SK-N-SH (cell line): ENCODE results near the gene MAMDC4.

Experiments used
- CHD2 ChIP-seq: fragments of 150-350 bp; IDR thresholded peaks from 2 replicates; pipeline ENCODE4 v1.6.1; 2018; ENCODE audit warnings: low read length; ENCODE audit not compliant: partially characterized antibody
- CTCF ChIP-seq: fragments of 200-600 bp; sonication (generic); IDR thresholded peaks from 2 replicates; pipeline ENCODE4 v1.6.1; 2017; ENCODE audit warnings: antibody characterized with exemption, mild to moderate bottlenecking, moderate library complexity
- EP300 ChIP-seq, 2 experiments: IDR thresholded peaks; 2 replicates each; pipeline versions ENCODE4 v1.4.0 to v1.6.1; 2012; ENCODE audit warnings: borderline replicate concordance in 1 of 2, low read depth in 1 of 2, low read length in 1 of 2
- EZH2phosphoT487 ChIP-seq: fragments of 200-600 bp; sonication (generic); IDR thresholded peaks from 2 replicates; pipeline ENCODE4 v1.6.1; 2017; ENCODE audit warnings: low read depth, mixed run types, mild to moderate bottlenecking, antibody characterized with exemption, moderate library complexity, borderline replicate concordance
- FOSL2 ChIP-seq: IDR thresholded peaks from 2 replicates; pipeline ENCODE4 v1.4.0; 2012; ENCODE audit warnings: low read depth, mild to moderate bottlenecking, moderate library complexity, borderline replicate concordance
- GABPA ChIP-seq: IDR thresholded peaks from 2 replicates; pipeline ENCODE4 v1.4.0; 2012; ENCODE audit warnings: low read depth, mild to moderate bottlenecking
- JUND ChIP-seq: IDR thresholded peaks from 2 replicates; pipeline ENCODE4 v1.4.0; 2012
- MXI1 ChIP-seq: IDR thresholded peaks from 2 replicates; pipeline ENCODE4 v1.6.1; 2012; ENCODE audit warnings: mild to moderate bottlenecking, low read depth, low read length, improper control_type of control experiment
- PBX3 ChIP-seq: IDR thresholded peaks from 2 replicates; pipeline ENCODE4; 2012
- POLR2AphosphoS5 ChIP-seq: IDR thresholded peaks from 2 replicates; pipeline ENCODE4 v1.6.1; 2012; ENCODE audit warnings: low read depth, low read length
- REST ChIP-seq: IDR thresholded peaks from 2 replicates; pipeline ENCODE4 v1.6.1; 2012; ENCODE audit warnings: mild to moderate bottlenecking, low read depth, low read length, moderate library complexity
- RFX5 ChIP-seq: IDR thresholded peaks from 2 replicates; pipeline ENCODE4 v1.6.1; 2012; ENCODE audit warnings: mild to moderate bottlenecking, improper control_type of control experiment, low read length
- SMC3 ChIP-seq: IDR thresholded peaks from 2 replicates; pipeline ENCODE4 v1.6.1; 2012; ENCODE audit warnings: low read depth, low read length, improper control_type of control experiment
- TF ChIP-seq, protein P1 (sequence below): IDR thresholded peaks from 2 replicates; pipeline ENCODE4 v1.4.0; 2012; ENCODE audit warnings: low read depth

DNA sequence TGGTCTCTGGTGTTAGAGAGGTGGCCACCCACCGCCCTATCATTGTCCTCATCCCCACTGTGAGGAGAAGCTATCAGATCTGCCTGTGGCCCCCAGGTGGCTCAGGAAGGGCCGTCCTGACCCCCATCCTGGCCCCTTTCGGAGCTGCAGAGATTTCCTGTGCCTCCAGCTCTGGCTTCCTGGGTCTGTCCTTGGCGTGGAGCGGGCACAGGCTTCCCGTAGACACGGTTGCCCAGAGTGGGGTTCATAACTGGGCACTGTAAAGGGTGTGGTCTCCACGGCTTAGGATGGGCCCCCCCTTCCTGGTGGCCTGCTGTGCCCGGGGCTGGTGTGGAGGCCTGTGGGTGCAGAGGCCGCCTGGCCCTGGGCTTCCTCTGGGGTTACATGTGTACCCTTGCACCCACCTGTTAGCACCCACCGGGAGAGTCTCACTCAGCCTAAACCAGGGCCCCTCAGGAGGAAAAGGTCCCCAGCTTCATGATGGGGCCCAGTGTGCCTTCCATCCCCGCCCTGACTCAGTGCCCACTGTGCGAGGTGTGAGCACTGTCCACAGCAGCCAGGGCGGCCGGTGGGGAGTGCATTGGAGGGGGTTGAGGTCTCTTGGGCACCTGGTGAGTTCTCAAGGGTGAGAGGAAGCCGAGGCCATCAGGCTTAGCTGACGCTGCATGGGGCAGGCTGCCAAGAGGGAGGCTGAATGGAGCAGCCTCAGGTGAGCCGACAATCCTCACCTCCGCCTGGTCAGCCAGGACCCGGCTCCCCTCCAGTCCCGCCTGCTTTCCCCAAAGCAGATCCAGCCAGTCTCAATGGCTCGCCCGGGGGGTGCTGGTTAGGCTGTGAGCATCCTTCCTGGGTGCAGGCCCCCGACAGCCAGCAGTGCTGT, 25.2 kb upstream of the MAMDC4 start:
- no peak for TF ChIP-seq CTCF
- TF ChIP-seq, protein P1, sequence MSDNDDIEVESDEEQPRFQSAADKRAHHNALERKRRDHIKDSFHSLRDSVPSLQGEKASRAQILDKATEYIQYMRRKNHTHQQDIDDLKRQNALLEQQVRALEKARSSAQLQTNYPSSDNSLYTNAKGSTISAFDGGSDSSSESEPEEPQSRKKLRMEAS: no peak
- TF ChIP-seq RFX5: no peak
- no peak for TF ChIP-seq GABPA
- no peak for TF ChIP-seq SMC3
- TF ChIP-seq FOSL2: no peak
- TF ChIP-seq EP300 (IDR thresholded peaks at IDR 0.05; ENCODE audit: borderline replicate concordance in 1 of 2, low read depth in 1 of 2, low read length in 1 of 2): no peak
- no peak for TF ChIP-seq EZH2phosphoT487
- no peak for TF ChIP-seq REST
- TF ChIP-seq MXI1: no peak
- TF ChIP-seq POLR2AphosphoS5: no peak
- TF ChIP-seq JUND: no peak
- no peak for TF ChIP-seq PBX3
- TF ChIP-seq CHD2: no peak
